Measurements from ENCODE around the gene ADAMTS14.

The ADAMTS14 gene

GRCh38 chr10:70685455-70685911, 13.2 kb downstream of the ADAMTS14 start:
- DNase-seq (ENCODE audit: insufficient read length, low spot score) (no peak), FAIRE-seq (no peak)
- no peak for TF ChIP-seq CTCF (IDR thresholded peaks at IDR 0.05; ENCODE audit: insufficient read depth, missing control alignments)

- TF ChIP-seq CTCF (IDR thresholded peaks at IDR 0.05; ENCODE audit: insufficient read depth, missing control alignments), result no peak
- FAIRE-seq (no peak), DNase-seq (ENCODE audit: insufficient read length, low spot score) (no peak)
These were observed 16.5 kb downstream of the ADAMTS14 start for GRCh38 chr10:70688828-70689227.

GRCh38 chr10:70689661-70690060, 17.4 kb downstream of the ADAMTS14 start:
- DNase-seq (ENCODE audit: insufficient read length, low spot score), result no peak
- no peak for TF ChIP-seq CTCF (IDR thresholded peaks at IDR 0.05; ENCODE audit: insufficient read depth, missing control alignments)
- FAIRE-seq, result no peak

GRCh38 chr10:70690589-70690988, 18.3 kb downstream of the ADAMTS14 start:
- TF ChIP-seq CTCF (IDR thresholded peaks at IDR 0.05; ENCODE audit: insufficient read depth, missing control alignments), result no peak
- FAIRE-seq, result no peak
- no peak for DNase-seq (ENCODE audit: insufficient read length, low spot score)

- TF ChIP-seq CTCF (IDR thresholded peaks at IDR 0.05; ENCODE audit: insufficient read depth, missing control alignments), result no peak
- DNase-seq (ENCODE audit: insufficient read length, low spot score) (no peak), FAIRE-seq (no peak)
These were observed 19.3 kb downstream of the ADAMTS14 start for GRCh38 chr10:70691611-70692010.

GRCh38 chr10:70692043-70692603, 19.8 kb downstream of the ADAMTS14 start:
- FAIRE-seq (no peak), DNase-seq (ENCODE audit: insufficient read length, low spot score) (no peak)
- no peak for TF ChIP-seq CTCF (IDR thresholded peaks at IDR 0.05; ENCODE audit: insufficient read depth, missing control alignments)

GRCh38 chr10:70693619-70694335, 21.5 kb downstream of the ADAMTS14 start:
- FAIRE-seq (no peak), DNase-seq (ENCODE audit: insufficient read length, low spot score) (no peak)

More at GRCh38 chr10:70693619-70694335, 21.5 kb downstream of the ADAMTS14 start:
- no peak for TF ChIP-seq CTCF (IDR thresholded peaks at IDR 0.05; ENCODE audit: insufficient read depth, missing control alignments)
